HCT116 (cell line): ENCODE measurements around the gene BCL11A. TPM values are rescaled to one million over a fixed set of nuclear protein-coding genes. Genes with fewer than 3 reads are reported as not detected.

ENCODE experiments used
- ATAC-seq: fragments of 200-7000 bp; cut with Tn5 transposase; 2 replicates; pipeline ENCODE4 v1.9.1; 2020; ENCODE audit warnings: mild to moderate bottlenecking, moderate library complexity
- BruUV-seq: library from RNA; stranded (reverse); fragments of 400-500 nt; replicated peaks from 2 replicates; lab custom pipeline; 2021; lab: Mats Ljungman, UMichigan
- CTCF ChIA-PET: fragments of 300-600 bp; sonication (Branson Sonifier 250); formaldehyde crosslinking; loops from one replicate; lab custom pipeline; 2021; ENCODE audit warnings: antibody characterized with exemption; lab: Charles Lee
- POLR2A ChIA-PET: fragments of 300-600, 350-600 bp; sonication (Branson Sonifier 250); formaldehyde crosslinking; loops from one replicate; lab custom pipeline; 2021; ENCODE audit warnings: antibody characterized with exemption; lab: Charles Lee
- RAD21 ChIA-PET, 2 experiments: fragments of 300-600 bp; sonication (Branson Sonifier 250); formaldehyde crosslinking; loops; one replicate each; lab custom pipeline; 2023; ENCODE audit warnings: low total read pairs in 2 of 2; ENCODE audit not compliant: uncharacterized antibody in 2 of 2, unreplicated experiment in 2 of 2, low non-redundant PET in 1 of 2; lab: Charles Lee
- DNase-seq: peaks from one replicate; pipeline ENCODE4 v3.0.0-alpha.2; 2010; ENCODE audit warnings: low read depth, low spot score
- H2AFZ ChIP-seq: fragments of 200-600 bp; shearing (Covaris generic), sonication (generic); 2 replicates; pipeline ENCODE4 v1.6.1; 2017; ENCODE audit warnings: low read depth, mixed run types, mixed read lengths, antibody characterized with exemption, low read length; ENCODE audit not compliant: poor library complexity, severe bottlenecking
- H3K27ac ChIP-seq: 2 replicates; pipeline ENCODE4 v1.5.1; 2012; ENCODE audit warnings: low read depth, low read length
- H3K27me3 ChIP-seq: fragments of 200-600 bp; sonication (generic); 2 replicates; pipeline ENCODE4 v1.6.1; 2016; ENCODE audit warnings: mixed run types, low read length, mixed read lengths; ENCODE audit not compliant: insufficient read depth
- H3K36me3 ChIP-seq, 2 experiments: fragments of 200-500 bp in 1 of 2; fragments of 200-600 bp in 1 of 2; sonication (Bioruptor generic) in 1 of 2; sonication (generic) in 1 of 2; 2 replicates each; pipeline versions ENCODE4 v1.5.1 to v1.6.1; 2014 to 2016; ENCODE audit warnings: low read length in 2 of 2, inconsistent platforms in 1 of 2, mixed read lengths in 1 of 2, mixed run types in 1 of 2; ENCODE audit not compliant: insufficient read depth in 2 of 2, control insufficient read depth in 1 of 2
- H3K4me1 ChIP-seq, 2 experiments: fragments of 200-600 bp in 1 of 2; sonication (generic) in 1 of 2; 2 replicates each; pipeline versions ENCODE4 v1.5.1 to v1.6.1; 2012 to 2017; ENCODE audit warnings: low read length in 2 of 2, inconsistent platforms in 1 of 2, mild to moderate bottlenecking in 1 of 2, mixed read lengths in 1 of 2, mixed run types in 1 of 2, moderate library complexity in 1 of 2; ENCODE audit not compliant: insufficient read depth in 2 of 2, control insufficient read depth in 1 of 2
- H3K4me2 ChIP-seq: fragments of 200-600 bp; sonication (generic); 2 replicates; pipeline ENCODE4 v1.6.1; 2017; ENCODE audit warnings: mixed run types, low read length, mixed read lengths
- H3K4me3 ChIP-seq, 2 experiments: fragments of 200-600 bp in 1 of 2; sonication (generic) in 1 of 2; replicated peaks in 1 of 2; 2 replicates each; pipeline ENCODE4 v1.5.1; 2011 to 2016; ENCODE audit warnings: low read length in 2 of 2, control low read depth in 1 of 2, low read depth in 1 of 2, mild to moderate bottlenecking in 1 of 2, mixed read lengths in 1 of 2, mixed run types in 1 of 2
- H3K79me2 ChIP-seq: fragments of 200-600 bp; sonication (generic); 2 replicates; pipeline ENCODE4 v1.6.1; 2017; ENCODE audit warnings: mild to moderate bottlenecking, mixed run types, low read length, moderate library complexity, mixed read lengths; ENCODE audit not compliant: insufficient read depth
- H3K9ac ChIP-seq: fragments of 200-600 bp; sonication (generic); 2 replicates; pipeline ENCODE4 v1.6.1; 2016; ENCODE audit warnings: low read length, mixed read lengths
- H3K9me2 ChIP-seq: fragments of 200-600 bp; sonication (generic), shearing (Covaris generic); 2 replicates; pipeline ENCODE4 v1.6.1; 2017; ENCODE audit warnings: mixed run types, mild to moderate bottlenecking, moderate library complexity; ENCODE audit not compliant: insufficient read depth
- H3K9me3 ChIP-seq, 2 experiments: fragments of 200-500 bp in 1 of 2; fragments of 200-600 bp in 1 of 2; sonication (Bioruptor generic) in 1 of 2; sonication (generic) in 1 of 2; 2 replicates each; pipeline ENCODE4 v1.6.1; 2014 to 2017; ENCODE audit warnings: low read length in 2 of 2, mixed read lengths in 2 of 2, inconsistent platforms in 1 of 2, low read depth in 1 of 2, mild to moderate bottlenecking in 1 of 2, mixed run types in 1 of 2, moderate library complexity in 1 of 2; ENCODE audit not compliant: control insufficient read depth in 1 of 2, insufficient read depth in 1 of 2
- H4K20me1 ChIP-seq: fragments of 200-600 bp; sonication (generic), shearing (Covaris generic); 2 replicates; pipeline ENCODE4 v1.6.1; 2017; ENCODE audit warnings: mixed run types, mild to moderate bottlenecking, moderate library complexity; ENCODE audit not compliant: insufficient read depth
- ATF3 ChIP-seq: IDR thresholded peaks from 2 replicates; pipeline ENCODE4 v1.6.1; 2012
- CBX3 ChIP-seq: IDR thresholded peaks from 2 replicates; pipeline ENCODE4 v1.6.1; 2012; ENCODE audit warnings: low read depth
- EGR1 ChIP-seq: IDR thresholded peaks from 2 replicates; pipeline ENCODE4 v1.6.1; 2012; ENCODE audit warnings: low read depth
- ELF1 ChIP-seq: IDR thresholded peaks from 2 replicates; pipeline ENCODE4 v1.6.1; 2012; ENCODE audit warnings: low read depth, borderline replicate concordance
- EZH2 ChIP-seq: fragments of 200-600 bp; sonication (generic); IDR thresholded peaks from 2 replicates; pipeline ENCODE4 v1.6.1; 2017; ENCODE audit warnings: antibody characterized with exemption, mixed run types
- EZH2phosphoT487 ChIP-seq: fragments of 200-600 bp; IDR thresholded peaks from 2 replicates; pipeline ENCODE4 v1.6.1; 2018; ENCODE audit warnings: antibody characterized with exemption, borderline replicate concordance
- FOSL1 ChIP-seq: IDR thresholded peaks from 2 replicates; pipeline ENCODE4 v1.6.1; 2012; ENCODE audit warnings: low read depth
- JUND ChIP-seq: IDR thresholded peaks from 2 replicates; pipeline ENCODE4 v1.6.1; 2012
- POLR2A ChIP-seq: IDR thresholded peaks from 2 replicates; pipeline ENCODE4 v1.7.0; 2011; ENCODE audit warnings: borderline replicate concordance; ENCODE audit not compliant: insufficient read depth, insufficient read length; ENCODE audit errors: extremely low read depth
- POLR2AphosphoS5 ChIP-seq: IDR thresholded peaks from 2 replicates; pipeline ENCODE4 v1.6.1; 2011; ENCODE audit warnings: mild to moderate bottlenecking, low read depth, low read length, moderate library complexity
- RAD21 ChIP-seq: IDR thresholded peaks from 2 replicates; pipeline ENCODE4 v1.6.1; 2012; ENCODE audit warnings: low read depth, mild to moderate bottlenecking
- REST ChIP-seq: IDR thresholded peaks from 2 replicates; pipeline ENCODE4 v1.6.1; 2012; ENCODE audit warnings: low read depth
- SP1 ChIP-seq: IDR thresholded peaks from 2 replicates; pipeline ENCODE4 v1.6.1; 2012; ENCODE audit warnings: low read depth
- TCF7L2 ChIP-seq: IDR thresholded peaks from 2 replicates; pipeline ENCODE4 v1.7.0; 2011; ENCODE audit warnings: borderline replicate concordance, inconsistent platforms; ENCODE audit not compliant: insufficient read depth, insufficient read length; ENCODE audit errors: extremely low read depth
- YY1 ChIP-seq: IDR thresholded peaks from 2 replicates; pipeline ENCODE4 v1.6.1; 2011; ENCODE audit warnings: low read length, low read depth, moderate library complexity, mild to moderate bottlenecking; ENCODE audit not compliant: insufficient replicate concordance; ENCODE audit errors: extremely low read depth
- ZBTB33 ChIP-seq: IDR thresholded peaks from 2 replicates; pipeline ENCODE4 v1.6.1; 2011; ENCODE audit warnings: mild to moderate bottlenecking, low read length, moderate library complexity; ENCODE audit not compliant: insufficient replicate concordance; ENCODE audit errors: extremely low read depth
- intact Hi-C: fragments of 100-400 bp; cut with micrococcal nuclease; formaldehyde crosslinking; loops from 2 replicates; pipeline ENCODE4 v1.10.0; 2022
- total RNA-seq: library from RNA; stranded (reverse); gene quantifications from one replicate; pipeline ENCODE4 v1.2.1, GENCODE V29; 2021; ENCODE audit not compliant: unreplicated experiment

BCL11A gene
- total RNA-seq, 1 experiment from 2014 or later: 0.71 TPM

- no peak for TF ChIP-seq ATF3
- no peak for TF ChIP-seq ELF1
- TF ChIP-seq FOSL1: no peak
- TF ChIP-seq RAD21: no peak
- no peak for TF ChIP-seq TCF7L2
- no peak for TF ChIP-seq JUND
- no peak for TF ChIP-seq ZBTB33
- no peak for TF ChIP-seq EZH2
- no peak for TF ChIP-seq EGR1
- no peak for TF ChIP-seq YY1
These were observed 144.5 kb downstream of the BCL11A start (continued) for GRCh38 chr2:60408811-60409530.

- Histone ChIP-seq H3K4me3 (no peak overlapping the region), H3K9me2 (no peaks in the 10 kb centered on the region), H3K9ac (no peak overlapping the region), H3K27ac (no peak overlapping the region), H3K4me1 (no peaks in the 10 kb centered on the region), H2AFZ (no peak overlapping the region), H3K9me3 (no peaks in the 10 kb centered on the region), H4K20me1 (no peaks in the 10 kb centered on the region), H3K4me2 (no peak overlapping the region), H3K36me3 (no peaks in the 10 kb centered on the region), H3K79me2 (no peaks in the 10 kb centered on the region), H3K27me3 (peaks cover 46% of the 10 kb centered on the region)
- ATAC-seq: no peak
- intact Hi-C loops: no loop called here
- BruUV-seq: no TSS peak
- TF ChIP-seq ATF3 (no peak), TCF7L2 (no peak), POLR2A (no peak), POLR2AphosphoS5 (no peak), JUND (no peak), YY1 (no peak), SP1 (no peak), CBX3 (no peak), EZH2phosphoT487 (no peak), REST (no peak)
- POLR2A ChIA-PET: no interaction called here
- CTCF ChIA-PET: no interaction called here
- RAD21 ChIA-PET: no interaction called here
- no peak for DNase-seq
These were observed 145.2 kb downstream of the BCL11A start for GRCh38 chr2:60408207-60408606.
